HG03571 (cell line): ENCODE results near the gene RSL1D1.
"Not testable (repeated sequence)": the region's sequence is repeated elsewhere in the genome, so short reads cannot be mapped to it uniquely, and the experiment has no call there.

Experiments used
- ATAC-seq: cut with Tn5 transposase; IDR thresholded peaks from one replicate; pipeline ENCODE4 v1.9.1; 2021; ENCODE audit not compliant: unreplicated experiment

Gene RSL1D1

GRCh38 chr16:11844499-11844898 is 6.8 kb downstream of the RSL1D1 start:
- ATAC-seq: no peak

GRCh38 chr16:11843861-11844260 is 7.5 kb downstream of the RSL1D1 start:
- no peak for ATAC-seq

GRCh38 chr16:11843206-11843605 is 8.1 kb downstream of the RSL1D1 start:
- ATAC-seq: no peak

- no peak for ATAC-seq
Observed at GRCh38 chr16:11841026-11841425, 10.3 kb downstream of the RSL1D1 start.

GRCh38 chr16:11836650-11837244 is 14.6 kb downstream of the RSL1D1 start:
- no peak for ATAC-seq

- ATAC-seq: no peak
Observed at GRCh38 chr16:11835891-11836649, 15.3 kb downstream of the RSL1D1 start.

GRCh38 chr16:11835309-11835708 is 16.0 kb downstream of the RSL1D1 start:
- no peak for ATAC-seq

GRCh38 chr16:11833951-11834695 is 17.2 kb downstream of the RSL1D1 start:
- ATAC-seq: no peak

GRCh38 chr16:11828696-11829095 is 22.6 kb downstream of the RSL1D1 start:
- no peak for ATAC-seq

- not testable (repeated sequence) for ATAC-seq
Observed at GRCh38 chr16:11825520-11826165, 25.7 kb downstream of the RSL1D1 start.

GRCh38 chr16:11824362-11824761 is 27.0 kb downstream of the RSL1D1 start:
- no peak for ATAC-seq

GRCh38 chr16:11823645-11824044 is 27.7 kb downstream of the RSL1D1 start:
- not testable (repeated sequence) for ATAC-seq

- no peak for ATAC-seq
Observed at GRCh38 chr16:11819798-11820197, 31.5 kb downstream of the RSL1D1 start.

- ATAC-seq: not testable (repeated sequence)
Observed at GRCh38 chr16:11818970-11819369, 32.4 kb downstream of the RSL1D1 start.

GRCh38 chr16:11816123-11816522 is 35.2 kb downstream of the RSL1D1 start:
- ATAC-seq: no peak

GRCh38 chr16:11814800-11815199 is 36.5 kb downstream of the RSL1D1 start:
- not testable (repeated sequence) for ATAC-seq

- no peak for ATAC-seq
Observed at GRCh38 chr16:11806721-11807120, 44.6 kb downstream of the RSL1D1 start.

GRCh38 chr16:11805556-11805955 is 45.8 kb downstream of the RSL1D1 start:
- no peak for ATAC-seq

GRCh38 chr16:11801481-11802021 is 49.8 kb downstream of the RSL1D1 start:
- ATAC-seq: no peak

GRCh38 chr16:11800382-11800718 is 51.0 kb downstream of the RSL1D1 start:
- no peak for ATAC-seq
